ENCODE results near the gene TUBB. TPM values are rescaled to one million over a fixed set of nuclear protein-coding genes. Genes with fewer than 3 reads are reported as not detected.
A peak's percentile ranks its signal among the peaks of the same experiment; 100 is the strongest.

Gene TUBB
- total RNA-seq, 6 experiments from 2014 or later: 150 to 268 (median 241) TPM

GRCh38 chr6:30686908-30687658, 33.1 kb upstream of the TUBB start:
- TF ChIP-seq CTCF (IDR thresholded peaks at IDR 0.05) (no peak), POLR2A (IDR thresholded peaks at IDR 0.05) (peak; percentile 41)
- peak; percentile 91 to 98 (median 91) for DNase-seq
- H3K27ac ChIP-seq: peak overlapping the region; percentile 87 to 96 (median 89)
- H3K36me3 ChIP-seq: no peaks in the 10 kb centered on the region
- no peaks in the 10 kb centered on the region for H3K9me3 ChIP-seq
- H3K4me1 ChIP-seq: peaks cover 0 to 41% (median 17%) of the 10 kb centered on the region in 4 donors
- WGBS (ENCODE audit: insufficient coverage, low coverage, low lambda C conversion rate, missing lambda C conversion rate): under 1% methylated on average over 30 of the region's 52 CpGs
- peak overlapping the region; percentile 70 to 76 (median 75) for H3K4me3 ChIP-seq
- intact Hi-C loops (cut with DNase I): no loop called here
- no peaks in the 10 kb centered on the region for H3K27me3 ChIP-seq
- ATAC-seq: peak; percentile 56 to 76 (median 67)

GRCh38 chr6:30687659-30688431, 32.3 kb upstream of the TUBB start:
- no peak for TF ChIP-seq POLR2A (IDR thresholded peaks at IDR 0.05)
- peak in 3 of 4 donors; percentile 6 to 23 (median 13) for TF ChIP-seq CTCF (IDR thresholded peaks at IDR 0.05)
- H3K4me3 ChIP-seq: peak overlapping the region; percentile 70 to 76 (median 75)
- no peaks in the 10 kb centered on the region for H3K27me3 ChIP-seq
- H3K36me3 ChIP-seq: no peaks in the 10 kb centered on the region
- H3K27ac ChIP-seq: peak overlapping the region; percentile 87 to 96 (median 89)
- no peaks in the 10 kb centered on the region for H3K9me3 ChIP-seq
- 17% methylated on average over 13 of the region's 22 CpGs for WGBS (ENCODE audit: insufficient coverage, low coverage, low lambda C conversion rate, missing lambda C conversion rate)
- DNase-seq (peak in 2 of 3 donors; percentile 57 to 62), ATAC-seq (no peak)
- peaks cover 0 to 41% (median 15%) of the 10 kb centered on the region in 4 donors for H3K4me1 ChIP-seq
- intact Hi-C loops (cut with DNase I): no loop called here

- Histone ChIP-seq H3K4me1 (peaks cover 0 to 37% (median 12%) of the 10 kb centered on the region in 4 donors), H3K9me3 (no peaks in the 10 kb centered on the region), H3K4me3 (no peak overlapping the region), H3K27ac (no peak overlapping the region), H3K36me3 (no peaks in the 10 kb centered on the region), H3K27me3 (no peaks in the 10 kb centered on the region)
- ATAC-seq (no peak), DNase-seq (peak in 1 of 3 donors; percentile 46)
- TF ChIP-seq POLR2A (IDR thresholded peaks at IDR 0.05) (no peak), CTCF (IDR thresholded peaks at IDR 0.05) (no peak)
- WGBS (ENCODE audit: insufficient coverage, low coverage, low lambda C conversion rate, missing lambda C conversion rate): 100% methylated on average over 2 of the region's 9 CpGs
- intact Hi-C loops (cut with DNase I): no loop called here
These were observed 31.6 kb upstream of the TUBB start for GRCh38 chr6:30688569-30688968.

GRCh38 chr6:30689022-30689865, 30.9 kb upstream of the TUBB start:
- intact Hi-C loops (cut with DNase I): no loop called here
- H3K4me1 ChIP-seq: peaks cover 0 to 30% (median 11%) of the 10 kb centered on the region in 4 donors
- peak in 2 of 3 donors; percentile 5 to 49 for DNase-seq
- no peaks in the 10 kb centered on the region for H3K27me3 ChIP-seq
- no peaks in the 10 kb centered on the region for H3K36me3 ChIP-seq
- H3K27ac ChIP-seq: no peak overlapping the region
- no peaks in the 10 kb centered on the region for H3K9me3 ChIP-seq
- 76% methylated on average over 5 of the region's 11 CpGs for WGBS (ENCODE audit: insufficient coverage, low coverage, low lambda C conversion rate, missing lambda C conversion rate)
- ATAC-seq: no peak
- no peak overlapping the region for H3K4me3 ChIP-seq
- no peak for TF ChIP-seq CTCF (IDR thresholded peaks at IDR 0.05)

All from right lobe of liver (tissue), 6 donors.